ENCODE results near the gene TP53BP2. TPM values are rescaled to one million over a fixed set of nuclear protein-coding genes. Genes with fewer than 3 reads are reported as not detected.

TP53BP2 gene
- total RNA-seq, 2 experiments from 2014 or later, result 21.1 to 21.7 TPM

- BruUV-seq (replicated peaks), result no TSS peak
- ChIA-PET POLR2A (no interaction called here), CTCF (ENCODE audit: unreplicated experiment) (no interaction called here)
- Histone ChIP-seq H2AFZ (ENCODE audit: low read length) (no peak overlapping the region), H3K4me3 (ENCODE audit: low read depth, low read length, poor library complexity, severe bottlenecking) (no peak overlapping the region), H3K9me3 (ENCODE audit: low read length) (no peaks in the 10 kb centered on the region), H3K9me2 (ENCODE audit: insufficient read depth, low read length) (no peaks in the 10 kb centered on the region), H3K36me3 (ENCODE audit: insufficient read depth, low read length) (no peaks in the 10 kb centered on the region), H3K79me2 (ENCODE audit: insufficient read depth, low read depth, low read length) (no peaks in the 10 kb centered on the region), H3K4me1 (ENCODE audit: insufficient read depth, low read length, poor library complexity, severe bottlenecking) (no peaks in the 10 kb centered on the region), H3K27ac (ENCODE audit: low read depth, low read length, poor library complexity, severe bottlenecking) (no peak overlapping the region), H4K20me1 (ENCODE audit: insufficient read depth, low read length) (no peaks in the 10 kb centered on the region), H3K4me2 (ENCODE audit: low read length) (no peak overlapping the region)
- TF ChIP-seq, protein P1, sequence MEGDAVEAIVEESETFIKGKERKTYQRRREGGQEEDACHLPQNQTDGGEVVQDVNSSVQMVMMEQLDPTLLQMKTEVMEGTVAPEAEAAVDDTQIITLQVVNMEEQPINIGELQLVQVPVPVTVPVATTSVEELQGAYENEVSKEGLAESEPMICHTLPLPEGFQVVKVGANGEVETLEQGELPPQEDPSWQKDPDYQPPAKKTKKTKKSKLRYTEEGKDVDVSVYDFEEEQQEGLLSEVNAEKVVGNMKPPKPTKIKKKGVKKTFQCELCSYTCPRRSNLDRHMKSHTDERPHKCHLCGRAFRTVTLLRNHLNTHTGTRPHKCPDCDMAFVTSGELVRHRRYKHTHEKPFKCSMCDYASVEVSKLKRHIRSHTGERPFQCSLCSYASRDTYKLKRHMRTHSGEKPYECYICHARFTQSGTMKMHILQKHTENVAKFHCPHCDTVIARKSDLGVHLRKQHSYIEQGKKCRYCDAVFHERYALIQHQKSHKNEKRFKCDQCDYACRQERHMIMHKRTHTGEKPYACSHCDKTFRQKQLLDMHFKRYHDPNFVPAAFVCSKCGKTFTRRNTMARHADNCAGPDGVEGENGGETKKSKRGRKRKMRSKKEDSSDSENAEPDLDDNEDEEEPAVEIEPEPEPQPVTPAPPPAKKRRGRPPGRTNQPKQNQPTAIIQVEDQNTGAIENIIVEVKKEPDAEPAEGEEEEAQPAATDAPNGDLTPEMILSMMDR (conservative IDR thresholded peaks at IDR 0.05; ENCODE audit: low read length), result no peak
- no peak for TF ChIP-seq EZH2phosphoT487 (IDR thresholded peaks at IDR 0.05; ENCODE audit: borderline replicate concordance, low read depth, low read length)
- intact Hi-C loops (cut with micrococcal nuclease; ENCODE audit: unreplicated experiment), result no loop called here
- no peak for DNase-seq (ENCODE audit: low spot score)
These were observed 84.3 kb downstream of the TP53BP2 start for GRCh38 chr1:223761411-223761810.

DNA sequence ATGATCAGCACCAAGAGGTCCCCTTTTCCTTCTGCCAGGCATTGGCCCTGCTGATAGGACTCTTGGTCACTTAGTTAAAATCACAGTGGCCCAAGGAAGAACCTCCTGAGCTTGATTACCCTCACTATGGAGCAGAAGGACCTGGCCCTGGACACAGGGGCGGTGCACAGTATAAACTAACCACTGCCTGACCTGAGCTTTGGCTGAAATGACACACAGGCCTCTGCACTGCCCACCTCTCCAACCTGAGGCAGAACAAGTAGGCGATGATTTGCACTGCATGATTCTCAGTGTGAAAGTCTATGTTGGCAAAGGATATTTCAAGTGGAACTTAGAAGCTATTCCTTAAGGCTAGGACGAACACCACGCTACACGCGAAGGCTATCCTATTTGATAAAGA, 84.9 kb downstream of the TP53BP2 start:
- intact Hi-C loops (cut with micrococcal nuclease; ENCODE audit: unreplicated experiment), result no loop called here
- H3K27ac ChIP-seq (ENCODE audit: low read depth, low read length, poor library complexity, severe bottlenecking), result no peak overlapping the region
- CTCF ChIA-PET (ENCODE audit: unreplicated experiment), result no interaction called here
- no peak overlapping the region for H2AFZ ChIP-seq (ENCODE audit: low read length)
- no peak overlapping the region for H3K4me3 ChIP-seq (ENCODE audit: low read depth, low read length, poor library complexity, severe bottlenecking)
- BruUV-seq (replicated peaks), result no TSS peak
- POLR2A ChIA-PET, result interaction anchor here (0.6 kb wide), 1 partner anchor 22 kb away, joined by 3 read pairs; no protein-coding TSS in a partner anchor
- TF ChIP-seq, protein P1 (conservative IDR thresholded peaks at IDR 0.05; ENCODE audit: low read length), result no peak
- TF ChIP-seq EZH2phosphoT487 (IDR thresholded peaks at IDR 0.05; ENCODE audit: borderline replicate concordance, low read depth, low read length), result no peak
- no peaks in the 10 kb centered on the region for H4K20me1 ChIP-seq (ENCODE audit: insufficient read depth, low read length)
- no peak for DNase-seq (ENCODE audit: low spot score)
- H3K9me2 ChIP-seq (ENCODE audit: insufficient read depth, low read length), result no peaks in the 10 kb centered on the region
- H3K36me3 ChIP-seq (ENCODE audit: insufficient read depth, low read length), result no peaks in the 10 kb centered on the region
- H3K9me3 ChIP-seq (ENCODE audit: low read length), result no peaks in the 10 kb centered on the region
- no peaks in the 10 kb centered on the region for H3K4me1 ChIP-seq (ENCODE audit: insufficient read depth, low read length, poor library complexity, severe bottlenecking)
- H3K4me2 ChIP-seq (ENCODE audit: low read length), result no peak overlapping the region
- no peaks in the 10 kb centered on the region for H3K79me2 ChIP-seq (ENCODE audit: insufficient read depth, low read depth, low read length)

- Histone ChIP-seq H3K4me3 (ENCODE audit: low read depth, low read length, poor library complexity, severe bottlenecking) (no peak overlapping the region), H3K4me1 (ENCODE audit: insufficient read depth, low read length, poor library complexity, severe bottlenecking) (no peaks in the 10 kb centered on the region), H3K27ac (ENCODE audit: low read depth, low read length, poor library complexity, severe bottlenecking) (no peak overlapping the region), H3K4me2 (ENCODE audit: low read length) (no peak overlapping the region), H3K79me2 (ENCODE audit: insufficient read depth, low read depth, low read length) (no peaks in the 10 kb centered on the region), H3K9me3 (ENCODE audit: low read length) (no peaks in the 10 kb centered on the region), H3K9me2 (ENCODE audit: insufficient read depth, low read length) (no peaks in the 10 kb centered on the region), H2AFZ (ENCODE audit: low read length) (no peak overlapping the region), H3K36me3 (ENCODE audit: insufficient read depth, low read length) (no peaks in the 10 kb centered on the region), H4K20me1 (ENCODE audit: insufficient read depth, low read length) (no peaks in the 10 kb centered on the region)
- no peak for DNase-seq (ENCODE audit: low spot score)
- ChIA-PET CTCF (ENCODE audit: unreplicated experiment) (no interaction called here), POLR2A (interaction anchor here (0.6 kb wide), 1 partner anchor 15 kb away, joined by 3 read pairs; no protein-coding TSS in a partner anchor)
- intact Hi-C loops (cut with micrococcal nuclease; ENCODE audit: unreplicated experiment), result no loop called here
- no peak for TF ChIP-seq EZH2phosphoT487 (IDR thresholded peaks at IDR 0.05; ENCODE audit: borderline replicate concordance, low read depth, low read length)
- TF ChIP-seq, protein P1 (conservative IDR thresholded peaks at IDR 0.05; ENCODE audit: low read length), result peak; percentile 45; the same call in 1 of the 2 replicates
- no TSS peak for BruUV-seq (replicated peaks)
These were observed 86.5 kb downstream of the TP53BP2 start for GRCh38 chr1:223759273-223759672.

Data from OCI-LY7 (cell line).